Neural progenitor cell (in vitro differentiated cells): ENCODE results near the gene MITF. TPM values are rescaled to one million over a fixed set of nuclear protein-coding genes. Genes with fewer than 3 reads are reported as not detected.

Experiments used
- DNase-seq: peaks from one replicate; pipeline ENCODE4 v3.0.0-alpha.2; 2016; ENCODE audit warnings: low spot score
- H2AFZ ChIP-seq: fragments of 200-600 bp; sonication (generic); replicated peaks from 2 replicates; pipeline ENCODE4 v1.6.1; 2016; ENCODE audit warnings: antibody characterized with exemption
- H3F3A ChIP-seq: fragments of 200-600 bp; sonication (generic); 2 replicates; pipeline ENCODE4 v1.6.1; 2016; ENCODE audit warnings: antibody characterized with exemption, low read depth
- H3K27ac ChIP-seq: fragments of 200-600 bp; sonication (generic); 2 replicates; pipeline ENCODE4 v1.5.1; 2016; ENCODE audit warnings: mild to moderate bottlenecking
- H3K27me3 ChIP-seq: fragments of 200-600 bp; sonication (generic); 2 replicates; pipeline ENCODE4 v1.6.1; 2016; ENCODE audit warnings: mild to moderate bottlenecking, moderate library complexity
- H3K36me3 ChIP-seq: fragments of 200-600 bp; sonication (generic); 2 replicates; pipeline ENCODE4 v1.5.1; 2016
- H3K4me1 ChIP-seq: fragments of 200-600 bp; sonication (generic); 2 replicates; pipeline ENCODE4 v1.6.1; 2016; ENCODE audit warnings: mixed run types
- H3K4me2 ChIP-seq: fragments of 200-600 bp; sonication (generic); 2 replicates; pipeline ENCODE4 v1.6.1; 2016
- H3K4me3 ChIP-seq: fragments of 200-600 bp; sonication (generic); 2 replicates; pipeline ENCODE4 v1.5.1; 2016
- H3K79me2 ChIP-seq: fragments of 200-600 bp; sonication (generic); 2 replicates; pipeline ENCODE4 v1.6.1; 2016; ENCODE audit warnings: low read depth
- H3K9ac ChIP-seq: fragments of 200-600 bp; sonication (generic); 2 replicates; pipeline ENCODE4 v1.6.1; 2016
- H3K9me3 ChIP-seq: fragments of 200-600 bp; sonication (generic); 2 replicates; pipeline ENCODE4 v1.5.1; 2016; ENCODE audit warnings: low read depth
- H4K20me1 ChIP-seq: fragments of 200-600 bp; sonication (generic); 2 replicates; pipeline ENCODE4 v1.6.1; 2016; ENCODE audit warnings: low read depth
- H3K27ac Mint-ChIP-seq: 3 replicates; pipeline ENCODE4 v1.8.0; 2021; ENCODE audit warnings: mixed read lengths
- H3K27me3 Mint-ChIP-seq: 2 replicates; pipeline ENCODE4 v1.8.0; 2022; ENCODE audit warnings: low read depth, mild to moderate bottlenecking, inconsistent platforms, moderate library complexity, mixed read lengths; ENCODE audit not compliant: insufficient read depth
- H3K36me3 Mint-ChIP-seq: 3 replicates; pipeline ENCODE4 v1.8.0; 2021; ENCODE audit warnings: mixed read lengths
- H3K4me1 Mint-ChIP-seq: 3 replicates; pipeline ENCODE4 v1.8.0; 2021; ENCODE audit warnings: mixed read lengths
- H3K4me3 Mint-ChIP-seq: 3 replicates; pipeline ENCODE4 v1.8.0; 2021; ENCODE audit warnings: mild to moderate bottlenecking, moderate library complexity, mixed read lengths
- H3K9me3 Mint-ChIP-seq: 3 replicates; pipeline ENCODE4 v1.8.0; 2020; ENCODE audit warnings: mixed read lengths
- EZH2 ChIP-seq: fragments of 200-600 bp; sonication (generic); IDR thresholded peaks from 2 replicates; pipeline ENCODE4 v1.6.1; 2017; ENCODE audit warnings: antibody characterized with exemption, mild to moderate bottlenecking, moderate library complexity
- EZH2phosphoT487 ChIP-seq: fragments of 200-600 bp; sonication (generic); IDR thresholded peaks from 2 replicates; pipeline ENCODE4 v1.6.1; 2017; ENCODE audit warnings: antibody characterized with exemption
- total RNA-seq: library from RNA; depleted of rRNA; stranded (reverse); fragments of >200 nt; gene quantifications from 2 replicates; pipeline ENCODE4 v1.2.3, GENCODE V29; 2015; ENCODE audit warnings: low replicate concordance
- TF ChIP-seq, protein P1 (sequence below): fragments of 200-600 bp; sonication (generic); IDR thresholded peaks from 2 replicates; pipeline ENCODE4 v1.5.1; 2017; ENCODE audit warnings: antibody characterized with exemption, mild to moderate bottlenecking

Gene MITF
- total RNA-seq, 1 donor from 2014 or later, result not detected

DNA sequence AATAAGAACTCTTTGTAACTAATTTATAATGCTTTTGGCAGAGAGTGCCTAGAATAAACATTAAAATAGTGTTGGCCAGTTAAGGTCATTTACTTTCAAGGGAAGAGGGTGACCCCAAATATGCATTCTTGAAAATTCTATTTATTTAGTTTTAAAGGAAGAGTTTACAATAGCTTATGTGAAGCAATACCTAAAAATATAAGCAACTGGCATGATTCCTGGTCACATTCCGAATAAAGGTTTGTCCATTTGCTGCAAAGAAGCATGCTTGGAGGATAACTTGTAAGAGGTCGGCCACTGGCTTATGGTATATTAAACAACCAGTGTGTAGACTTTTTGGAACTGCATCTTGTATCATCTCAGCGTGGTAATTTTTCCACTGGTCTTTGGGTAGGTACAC, 10.2 kb downstream of the MITF start:
- H3K4me2 ChIP-seq, result no peak overlapping the region
- no peaks in the 10 kb centered on the region for H4K20me1 ChIP-seq
- H3K4me1 ChIP-seq, result no peaks in the 10 kb centered on the region
- no peaks in the 10 kb centered on the region for H3F3A ChIP-seq
- peaks cover 3% of the 10 kb centered on the region for H3K4me1 Mint-ChIP-seq
- no peak overlapping the region for H3K4me3 Mint-ChIP-seq
- no peaks in the 10 kb centered on the region for H3K79me2 ChIP-seq
- no peak overlapping the region for H3K27ac ChIP-seq
- H2AFZ ChIP-seq, result no peak overlapping the region
- H3K27ac Mint-ChIP-seq, result no peak overlapping the region
- H3K4me3 ChIP-seq, result no peak overlapping the region
- H3K27me3 ChIP-seq, result no peaks in the 10 kb centered on the region
- TF ChIP-seq EZH2phosphoT487 (no peak), EZH2 (no peak)
- TF ChIP-seq, protein P1, sequence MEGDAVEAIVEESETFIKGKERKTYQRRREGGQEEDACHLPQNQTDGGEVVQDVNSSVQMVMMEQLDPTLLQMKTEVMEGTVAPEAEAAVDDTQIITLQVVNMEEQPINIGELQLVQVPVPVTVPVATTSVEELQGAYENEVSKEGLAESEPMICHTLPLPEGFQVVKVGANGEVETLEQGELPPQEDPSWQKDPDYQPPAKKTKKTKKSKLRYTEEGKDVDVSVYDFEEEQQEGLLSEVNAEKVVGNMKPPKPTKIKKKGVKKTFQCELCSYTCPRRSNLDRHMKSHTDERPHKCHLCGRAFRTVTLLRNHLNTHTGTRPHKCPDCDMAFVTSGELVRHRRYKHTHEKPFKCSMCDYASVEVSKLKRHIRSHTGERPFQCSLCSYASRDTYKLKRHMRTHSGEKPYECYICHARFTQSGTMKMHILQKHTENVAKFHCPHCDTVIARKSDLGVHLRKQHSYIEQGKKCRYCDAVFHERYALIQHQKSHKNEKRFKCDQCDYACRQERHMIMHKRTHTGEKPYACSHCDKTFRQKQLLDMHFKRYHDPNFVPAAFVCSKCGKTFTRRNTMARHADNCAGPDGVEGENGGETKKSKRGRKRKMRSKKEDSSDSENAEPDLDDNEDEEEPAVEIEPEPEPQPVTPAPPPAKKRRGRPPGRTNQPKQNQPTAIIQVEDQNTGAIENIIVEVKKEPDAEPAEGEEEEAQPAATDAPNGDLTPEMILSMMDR, result no peak
- no peak for DNase-seq
- H3K9me3 ChIP-seq, result no peaks in the 10 kb centered on the region
- no peak overlapping the region for H3K9ac ChIP-seq
- H3K27me3 Mint-ChIP-seq, result peaks cover 2% of the 10 kb centered on the region
- H3K36me3 Mint-ChIP-seq, result peaks cover 2% of the 10 kb centered on the region
- H3K9me3 Mint-ChIP-seq, result peaks cover 12% of the 10 kb centered on the region
- H3K36me3 ChIP-seq, result no peaks in the 10 kb centered on the region

DNA sequence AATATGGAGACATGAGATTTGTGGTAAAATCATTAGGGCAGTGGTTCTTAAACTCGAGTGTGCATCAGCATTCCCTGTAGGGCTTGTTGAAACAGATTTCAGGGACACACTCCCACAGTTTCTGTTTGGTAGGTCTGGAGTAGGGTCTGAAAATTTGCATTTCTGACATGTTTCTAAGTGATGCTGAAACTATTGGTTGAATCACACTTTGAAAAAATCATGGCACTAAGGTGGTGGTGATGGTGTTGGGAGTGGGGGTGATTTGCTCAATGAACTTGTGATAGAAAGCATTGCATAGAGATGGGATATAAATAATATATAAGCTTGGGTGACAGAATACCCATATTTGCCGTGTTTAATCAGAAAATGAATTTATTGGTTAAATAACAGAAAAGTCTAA, 11.3 kb downstream of the MITF start:
- H3K27ac ChIP-seq, result no peak overlapping the region
- no peaks in the 10 kb centered on the region for H4K20me1 ChIP-seq
- no peaks in the 10 kb centered on the region for H3F3A ChIP-seq
- Mint-ChIP-seq H3K9me3 (peaks cover 12% of the 10 kb centered on the region), H3K27me3 (no peaks in the 10 kb centered on the region), H3K36me3 (peaks cover 2% of the 10 kb centered on the region), H3K4me1 (peaks cover 3% of the 10 kb centered on the region), H3K27ac (no peak overlapping the region), H3K4me3 (no peak overlapping the region)
- no peaks in the 10 kb centered on the region for H3K36me3 ChIP-seq
- H3K27me3 ChIP-seq, result no peaks in the 10 kb centered on the region
- no peak for DNase-seq
- no peak overlapping the region for H3K4me3 ChIP-seq
- no peak overlapping the region for H2AFZ ChIP-seq
- no peak overlapping the region for H3K9ac ChIP-seq
- no peak overlapping the region for H3K4me2 ChIP-seq
- no peaks in the 10 kb centered on the region for H3K4me1 ChIP-seq
- H3K79me2 ChIP-seq, result no peaks in the 10 kb centered on the region
- TF ChIP-seq EZH2 (no peak), EZH2phosphoT487 (no peak)
- TF ChIP-seq, protein P1, result no peak
- H3K9me3 ChIP-seq, result no peaks in the 10 kb centered on the region

DNA sequence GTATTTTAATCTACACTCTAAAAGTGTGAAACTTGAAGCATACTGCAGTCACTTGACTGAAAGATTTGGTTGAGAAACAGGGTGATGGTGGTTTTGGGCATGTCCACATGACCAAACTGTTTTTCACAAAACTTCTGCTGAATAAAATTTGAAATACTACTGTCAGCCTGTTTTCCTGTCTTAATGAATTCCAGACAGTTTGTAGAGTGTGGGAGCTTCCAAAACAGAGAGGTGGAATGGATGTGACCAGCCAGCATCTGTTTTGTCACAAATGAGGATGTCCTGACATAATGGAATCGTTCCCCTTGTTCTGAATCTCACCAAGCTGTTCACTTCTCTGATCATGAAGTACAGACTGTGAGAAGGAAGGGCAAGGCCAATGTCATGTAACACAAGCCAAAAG, 11.8 kb downstream of the MITF start:
- H3K27ac Mint-ChIP-seq, result no peak overlapping the region
- no peak for TF ChIP-seq EZH2phosphoT487
- TF ChIP-seq EZH2, result no peak
- TF ChIP-seq, protein P1, result no peak
- H3K27me3 Mint-ChIP-seq, result no peaks in the 10 kb centered on the region
- no peak overlapping the region for H3K9ac ChIP-seq
- no peak overlapping the region for H3K4me2 ChIP-seq
- H3K9me3 Mint-ChIP-seq, result peaks cover 12% of the 10 kb centered on the region
- H3K27me3 ChIP-seq, result no peaks in the 10 kb centered on the region
- no peak overlapping the region for H3K4me3 Mint-ChIP-seq
- H3K36me3 Mint-ChIP-seq, result peaks cover 2% of the 10 kb centered on the region
- no peaks in the 10 kb centered on the region for H3K9me3 ChIP-seq
- H2AFZ ChIP-seq, result no peak overlapping the region
- peaks cover 3% of the 10 kb centered on the region for H3K4me1 Mint-ChIP-seq
- DNase-seq, result no peak
- H3K27ac ChIP-seq, result no peak overlapping the region
- no peak overlapping the region for H3K4me3 ChIP-seq
- H3F3A ChIP-seq, result no peaks in the 10 kb centered on the region
- no peaks in the 10 kb centered on the region for H4K20me1 ChIP-seq
- no peaks in the 10 kb centered on the region for H3K79me2 ChIP-seq
- H3K36me3 ChIP-seq, result no peaks in the 10 kb centered on the region
- H3K4me1 ChIP-seq, result no peaks in the 10 kb centered on the region
